CD4-positive, alpha-beta T cell treated with Interleukin-17A for 4 hours (primary cell): ENCODE data around the gene NKX1-2.
"Not testable (repeated sequence)": the region's sequence is repeated elsewhere in the genome, so short reads cannot be mapped to it uniquely, and the experiment has no call there.

Experiments used
- DNase-seq: peaks from one replicate; pipeline ENCODE4 v3.0.0-alpha.2; 2020; ENCODE audit warnings: mixed read lengths

Gene NKX1-2

GRCh38 chr10:124449170-124450011 is 444 bp downstream of the NKX1-2 start:
- no peak for DNase-seq

- DNase-seq = no peak
Observed at GRCh38 chr10:124448696-124449169, 1.1 kb downstream of the NKX1-2 start.

- DNase-seq = no peak
Observed at GRCh38 chr10:124447751-124448466, 1.9 kb downstream of the NKX1-2 start.

GRCh38 chr10:124446830-124447750 is 2.7 kb downstream of the NKX1-2 start:
- DNase-seq = no peak

- not testable (repeated sequence) for DNase-seq
Observed at GRCh38 chr10:124441694-124442093, 8.1 kb downstream of the NKX1-2 start.

- DNase-seq = no peak
Observed at GRCh38 chr10:124436191-124436638, 13.6 kb downstream of the NKX1-2 start.

- not testable (repeated sequence) for DNase-seq
Observed at GRCh38 chr10:124435683-124436082, 14.2 kb downstream of the NKX1-2 start.

GRCh38 chr10:124433461-124433860 is 16.4 kb downstream of the NKX1-2 start:
- DNase-seq = no peak

- no peak for DNase-seq
Observed at GRCh38 chr10:124430077-124430476, 19.8 kb downstream of the NKX1-2 start.

GRCh38 chr10:124429576-124429975 is 20.3 kb downstream of the NKX1-2 start:
- DNase-seq = no peak

GRCh38 chr10:124428207-124428777 is 21.5 kb downstream of the NKX1-2 start:
- DNase-seq = no peak

- no peak for DNase-seq
Observed at GRCh38 chr10:124425227-124425962, 24.4 kb downstream of the NKX1-2 start.

- DNase-seq = no peak
Observed at GRCh38 chr10:124423813-124424212, 26.0 kb downstream of the NKX1-2 start.

- no peak for DNase-seq
Observed at GRCh38 chr10:124422742-124423141, 27.1 kb downstream of the NKX1-2 start.

GRCh38 chr10:124420254-124420653 is 29.6 kb downstream of the NKX1-2 start:
- no peak for DNase-seq

- peak; percentile 4 for DNase-seq
Observed at GRCh38 chr10:124419635-124420034, 30.2 kb downstream of the NKX1-2 start.

- DNase-seq = peak; percentile 98
Observed at GRCh38 chr10:124418726-124419501, 30.9 kb downstream of the NKX1-2 start, which contains the start of gene OAT. OAT (minus strand) TSS chr10:124418923; CDS start chr10:124412171, 6,752 bp downstream.

- DNase-seq = peak; percentile 59
Observed at GRCh38 chr10:124417895-124418725, 31.7 kb downstream of the NKX1-2 start.

GRCh38 chr10:124416733-124417132 is 33.1 kb downstream of the NKX1-2 start:
- DNase-seq = no peak

- no peak for DNase-seq
Observed at GRCh38 chr10:124415210-124415609, 34.6 kb downstream of the NKX1-2 start.
